ENCODE results near the gene PFKL.
"Not testable (repeated sequence)": the region's sequence is repeated elsewhere in the genome, so short reads cannot be mapped to it uniquely, and the experiment has no call there.

Gene PFKL

GRCh38 chr21:44292812-44293195, 7.0 kb upstream of the PFKL start:
- peak overlapping the region in 1 of 21 experiments; percentile 23 for H3K27ac ChIP-seq

GRCh38 chr21:44293551-44294231, 6.2 kb upstream of the PFKL start:
- Histone ChIP-seq H3K27ac (peak overlapping the region in 1 of 21 experiments; percentile 23), H3K4me3 (no peak overlapping the region)

More at GRCh38 chr21:44292812-44293195, 7.0 kb upstream of the PFKL start:
- H3K4me3 ChIP-seq: no peak overlapping the region

DNA sequence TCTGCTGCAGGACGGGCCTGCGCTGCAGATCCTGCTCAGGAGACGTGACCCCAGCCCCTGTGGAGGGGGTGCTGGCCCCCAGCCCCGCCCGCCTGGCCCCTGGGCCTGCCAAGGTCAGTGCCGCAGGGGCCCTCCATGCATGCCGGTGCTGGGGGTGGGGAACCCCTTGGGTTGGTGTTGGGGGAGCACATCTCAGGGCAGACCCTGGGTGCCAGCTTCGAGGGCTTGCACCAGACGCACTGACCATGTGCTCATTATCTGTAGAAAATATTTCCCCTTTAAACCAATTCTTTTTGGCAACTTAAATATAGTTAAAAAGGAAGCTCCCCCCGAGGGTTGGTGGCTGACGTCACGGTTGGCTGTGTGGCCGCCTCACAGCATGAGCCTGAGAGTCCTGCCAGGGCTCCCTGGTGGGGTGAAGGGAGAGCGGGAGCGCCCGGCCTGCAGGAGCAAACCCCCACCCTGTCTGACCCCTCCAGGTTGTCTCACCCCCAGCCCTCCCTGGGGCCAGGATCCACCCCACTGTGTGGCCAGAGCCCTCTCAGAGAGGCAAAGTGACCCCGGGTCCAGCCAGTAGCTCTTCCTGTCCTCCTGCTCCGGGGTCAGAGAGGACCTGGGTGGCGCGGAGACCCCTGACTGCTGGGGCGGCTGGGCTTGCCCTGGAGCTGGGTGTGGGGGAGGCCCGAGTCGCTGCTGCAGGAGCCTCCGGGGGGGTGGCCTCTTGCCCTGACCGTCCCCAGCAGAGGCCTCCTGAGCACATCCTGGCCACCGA, 5.3 kb upstream of the PFKL start:
- H3K4me3 ChIP-seq: no peak overlapping the region
- peak overlapping the region in 3 of 21 experiments; percentile 15 to 69 (median 16) for H3K27ac ChIP-seq

DNA sequence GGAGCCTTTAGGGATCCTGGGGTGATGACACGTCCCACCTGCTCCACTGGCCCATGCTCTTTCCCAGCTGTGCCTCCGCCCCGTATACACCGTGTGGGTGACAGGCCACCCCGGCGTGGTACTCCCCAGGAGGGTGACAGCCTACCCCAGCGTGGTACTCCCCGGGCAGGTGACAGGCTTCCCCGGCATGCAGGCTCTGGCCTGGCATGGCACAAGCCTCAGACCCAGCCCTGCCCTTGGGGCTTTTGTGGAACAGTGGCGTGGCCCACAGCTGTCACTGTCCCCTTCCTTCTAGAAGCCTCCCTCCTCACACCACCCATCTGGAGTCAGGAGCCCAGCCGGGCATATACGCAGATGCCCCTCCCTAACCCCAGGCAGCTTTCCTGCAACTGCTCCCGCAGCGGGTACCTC, 4.7 kb upstream of the PFKL start:
- Histone ChIP-seq H3K4me3 (no peak overlapping the region), H3K27ac (peak overlapping the region in 4 of 21 experiments; percentile 15 to 69 (median 20))

GRCh38 chr21:44295646-44296045, 4.2 kb upstream of the PFKL start:
- H3K4me3 ChIP-seq: no peak overlapping the region
- peak overlapping the region in 3 of 21 experiments; percentile 16 to 69 (median 23) for H3K27ac ChIP-seq

DNA sequence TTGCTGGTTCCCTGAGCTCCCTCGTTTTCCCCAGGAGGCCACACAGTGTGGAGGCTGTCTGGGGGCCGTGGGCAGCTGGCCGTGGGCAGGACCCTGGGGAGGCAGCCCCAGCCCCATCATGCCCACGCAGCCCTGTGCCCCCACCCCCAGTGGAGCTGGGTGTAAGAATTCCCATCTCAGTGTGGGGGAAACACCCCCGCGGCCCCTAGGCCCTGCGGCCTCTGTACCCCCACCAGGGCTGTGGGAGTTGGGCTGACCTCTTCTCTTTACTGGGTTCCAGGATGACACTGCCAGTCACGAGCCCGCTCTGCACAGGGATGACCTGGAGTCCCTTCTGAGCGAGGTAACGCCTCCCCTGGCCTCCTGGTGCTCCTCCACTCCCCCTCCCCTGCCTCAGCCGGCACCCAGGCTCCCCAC, 3.7 kb upstream of the PFKL start:
- H3K4me3 ChIP-seq: no peak overlapping the region
- peak overlapping the region in 1 of 21 experiments; percentile 69 for H3K27ac ChIP-seq

DNA sequence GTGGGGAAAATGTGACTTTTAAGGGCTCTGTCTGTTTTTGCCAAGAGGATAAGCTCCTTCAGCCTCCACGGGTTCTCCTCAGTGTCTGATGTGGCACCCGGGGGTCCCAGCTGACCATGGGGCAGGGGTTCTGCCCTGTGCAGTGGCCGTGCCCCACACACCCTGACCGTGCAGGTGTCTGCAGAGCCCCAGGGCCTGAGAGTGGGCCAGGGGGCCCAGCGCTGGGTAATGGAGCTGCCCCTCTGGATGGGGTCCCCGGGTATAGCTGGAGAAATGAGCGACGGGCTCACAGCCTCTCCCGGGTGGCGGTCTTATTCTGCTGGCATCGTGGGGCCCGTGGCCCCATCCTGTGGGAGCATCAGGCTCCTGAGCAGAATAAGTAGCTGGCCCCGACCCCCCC, 2.9 kb upstream of the PFKL start:
- Histone ChIP-seq H3K27ac (peak overlapping the region in 1 of 21 experiments; percentile 12), H3K4me3 (no peak overlapping the region)

- no peak overlapping the region for H3K4me3 ChIP-seq
- H3K27ac ChIP-seq: peak overlapping the region in 8 of 21 experiments; percentile 1 to 41 (median 21)
These were observed 2.1 kb upstream of the PFKL start for GRCh38 chr21:44297525-44298290.

GRCh38 chr21:44298301-44298700, 1.6 kb upstream of the PFKL start:
- Histone ChIP-seq H3K27ac (peak overlapping the region in 5 of 21 experiments; percentile 1 to 41 (median 25)), H3K4me3 (no peak overlapping the region)

DNA sequence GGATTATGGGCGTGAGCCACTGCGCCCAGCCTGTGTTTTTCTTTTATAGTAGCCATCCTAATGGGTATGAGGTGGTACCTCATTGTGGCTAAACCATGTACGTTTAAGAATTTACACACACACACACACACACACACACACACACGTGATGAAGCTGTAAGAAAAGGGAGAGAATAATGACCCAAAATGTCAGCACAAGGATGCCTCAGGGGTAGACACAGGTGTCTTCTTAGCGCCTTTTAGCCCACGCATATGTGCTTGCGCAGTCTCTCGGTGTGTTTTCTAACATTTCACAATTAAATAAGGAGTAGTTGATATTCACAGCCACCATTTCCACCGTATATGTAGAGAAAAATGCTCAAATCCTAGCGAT, 782 bp upstream of the PFKL start:
- peak overlapping the region in 20 of 21 experiments; percentile 72 to 98 (median 94) for H3K27ac ChIP-seq

GRCh38 chr21:44300262-44300959, 558 bp downstream of the PFKL start:
- H3K4me3 ChIP-seq: peak overlapping the region; percentile 76 to 93 (median 90)
- peak overlapping the region; percentile 81 to 98 (median 93) for H3K27ac ChIP-seq

More for the DNA sequence above, 782 bp upstream of the PFKL start:
- H3K4me3 ChIP-seq: peak overlapping the region; percentile 76 to 93 (median 90)

GRCh38 chr21:44301141-44301540, 1.3 kb downstream of the PFKL start:
- H3K27ac ChIP-seq: peak overlapping the region in 17 of 21 experiments; percentile 5 to 98 (median 94)
- H3K4me3 ChIP-seq: peak overlapping the region; percentile 76 to 93 (median 90)

DNA sequence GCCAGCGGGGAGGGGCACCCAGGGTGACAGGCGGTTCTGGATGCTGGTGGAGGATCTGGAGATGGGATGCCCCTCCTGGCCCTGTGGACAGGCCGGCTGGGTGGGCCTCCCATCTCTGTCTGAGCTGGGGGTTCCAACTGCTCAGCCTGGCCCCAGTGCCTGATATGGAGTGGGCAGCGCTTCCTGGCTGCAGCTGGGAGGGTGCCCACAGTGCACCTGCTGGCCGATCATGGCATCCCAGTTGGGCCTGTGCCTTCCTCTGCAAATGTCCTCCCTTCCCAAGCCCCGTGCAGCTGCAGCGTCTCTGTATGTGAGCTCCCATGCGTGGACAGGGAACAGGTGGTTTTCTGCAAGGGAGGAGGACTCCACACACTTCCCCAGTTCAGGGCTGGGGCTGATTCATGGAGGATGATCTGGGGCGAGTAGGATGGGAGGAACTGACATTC, 2.1 kb downstream of the PFKL start:
- Histone ChIP-seq H3K4me3 (no peak overlapping the region), H3K27ac (peak overlapping the region in 4 of 21 experiments; percentile 3 to 98 (median 64))

- not testable (repeated sequence) for H3K4me3 ChIP-seq
- H3K27ac ChIP-seq: peak overlapping the region in 2 of 21 experiments; percentile 3 to 30
These were observed 2.9 kb downstream of the PFKL start for GRCh38 chr21:44302573-44303401.

- H3K4me3 ChIP-seq: no peak overlapping the region
- H3K27ac ChIP-seq: peak overlapping the region in 3 of 21 experiments; percentile 8 to 41 (median 34)
These were observed 3.7 kb downstream of the PFKL start for GRCh38 chr21:44303490-44303981.

GRCh38 chr21:44304011-44304616, 4.3 kb downstream of the PFKL start:
- peak overlapping the region in 4 of 21 experiments; percentile 8 to 41 (median 24) for H3K27ac ChIP-seq
- no peak overlapping the region for H3K4me3 ChIP-seq

GRCh38 chr21:44304877-44305293, 5.0 kb downstream of the PFKL start:
- Histone ChIP-seq H3K27ac (peak overlapping the region in 2 of 21 experiments; percentile 8 to 14), H3K4me3 (no peak overlapping the region)

GRCh38 chr21:44305691-44306090, 5.8 kb downstream of the PFKL start:
- Histone ChIP-seq H3K27ac (peak overlapping the region in 1 of 21 experiments; percentile 17), H3K4me3 (no peak overlapping the region)

Data from skin epidermis (tissue), 12 donors.